H1 (cell line): Measurements from ENCODE around the gene ICE1. TPM values are rescaled to one million over a fixed set of nuclear protein-coding genes. Genes with fewer than 3 reads are reported as not detected.

Experiments
- GABPA ChIP-seq: IDR thresholded peaks from 2 replicates; pipeline ENCODE4 v1.6.1; 2011; ENCODE audit warnings: mild to moderate bottlenecking, low read length, moderate library complexity, borderline replicate concordance; ENCODE audit not compliant: insufficient read depth
- TAF1 ChIP-seq: IDR thresholded peaks from 2 replicates; pipeline ENCODE4 v1.6.1; 2011; ENCODE audit warnings: mild to moderate bottlenecking, low read depth, low read length
- polyA plus RNA-seq, 7 experiments: library from polyadenylated mRNA; depleted of rRNA in 3 of 7; stranded (reverse) in 5 of 7; unstranded in 2 of 7; fragments of >200 nt in 5 of 7; fragments of 200-250 nt in 2 of 7; gene quantifications; 1 replicate in 5 of 7; 2 replicates in 1 of 7; 4 replicates in 1 of 7; pipeline versions ENCODE4 v1.2.1 to v1.2.3, GENCODE V29; 2011 to 2013; ENCODE audit warnings: missing spikeins in 2 of 7, mixed read lengths in 2 of 7
- total RNA-seq: library from RNA; stranded (reverse); fragmentation: NEBNext Ultra II Directional; extraction: Animal tissue kit (Norgen Biotek cat#: 25700); gene quantifications from 2 replicates; pipeline ENCODE4 v1.2.1, GENCODE V29; 2021

Gene ICE1
- total and polyA plus RNA-seq, 2 of the 8 experiments (the other 6 are each of a cell fraction or from before 2014, with no cell fraction given): 11.8 to 53.9 TPM

DNA sequence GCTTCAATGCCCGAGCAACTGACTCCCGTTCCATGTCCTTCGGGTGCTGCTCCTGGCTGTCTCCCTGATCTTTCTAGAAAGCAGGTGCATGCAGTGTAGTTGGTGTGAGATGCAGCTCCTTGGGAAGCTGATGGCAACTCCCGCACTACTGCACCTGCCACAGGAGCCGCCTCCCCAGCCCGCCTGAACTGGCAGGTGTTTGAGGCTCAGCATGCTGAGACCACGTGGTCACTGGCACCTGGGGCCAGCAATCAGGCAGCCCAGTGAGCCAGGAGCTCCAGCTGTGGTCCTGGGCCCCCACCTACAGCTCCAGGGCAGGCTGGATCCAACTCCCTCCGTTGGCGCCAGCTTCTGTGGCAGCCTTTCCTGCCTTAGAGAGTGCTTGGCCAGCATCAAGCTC lies 111.5 kb downstream of the ICE1 start (continued):
- TF ChIP-seq GABPA (no peak), TAF1 (no peak)
